ENCODE results near the gene LYPD8. TPM values are rescaled to one million over a fixed set of nuclear protein-coding genes. Genes with fewer than 3 reads are reported as not detected.

The LYPD8 gene
- total RNA-seq, 1 experiment from 2014 or later = not detected

DNA sequence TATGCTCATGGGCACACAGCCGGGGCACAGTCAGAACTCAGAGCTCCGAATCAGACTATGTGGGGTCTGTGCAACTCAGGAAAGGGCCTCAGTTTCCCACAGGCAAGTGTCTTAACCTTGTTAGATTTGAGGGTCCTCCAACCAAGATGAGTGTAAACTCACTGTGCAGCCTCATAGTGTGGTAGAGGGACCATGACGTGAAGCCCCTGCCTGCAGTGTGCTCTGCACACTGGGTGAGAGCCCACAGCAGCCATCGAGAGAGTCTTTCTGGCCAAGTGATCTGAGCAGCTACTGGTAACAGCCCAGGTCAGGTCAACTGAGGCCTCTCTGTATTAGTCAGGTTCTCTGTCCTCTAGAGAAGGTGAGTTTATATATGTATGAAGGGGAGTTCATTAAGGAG is 592 bp upstream of the LYPD8 start:
- ChIA-PET POLR2A (no interaction called here), CTCF (no interaction called here)
- no peaks in the 10 kb centered on the region; the same call in 1 of the 2 replicates for H3K27me3 Mint-ChIP-seq (ENCODE audit: low read depth)
- TF ChIP-seq ZNF317 (CRISPR knock-in tag; IDR thresholded peaks at IDR 0.05; ENCODE audit: borderline replicate concordance, low read depth) = no peak
- no peak for TF ChIP-seq RORB (CRISPR knock-in tag; IDR thresholded peaks at IDR 0.05)
- TF ChIP-seq, protein P1, sequence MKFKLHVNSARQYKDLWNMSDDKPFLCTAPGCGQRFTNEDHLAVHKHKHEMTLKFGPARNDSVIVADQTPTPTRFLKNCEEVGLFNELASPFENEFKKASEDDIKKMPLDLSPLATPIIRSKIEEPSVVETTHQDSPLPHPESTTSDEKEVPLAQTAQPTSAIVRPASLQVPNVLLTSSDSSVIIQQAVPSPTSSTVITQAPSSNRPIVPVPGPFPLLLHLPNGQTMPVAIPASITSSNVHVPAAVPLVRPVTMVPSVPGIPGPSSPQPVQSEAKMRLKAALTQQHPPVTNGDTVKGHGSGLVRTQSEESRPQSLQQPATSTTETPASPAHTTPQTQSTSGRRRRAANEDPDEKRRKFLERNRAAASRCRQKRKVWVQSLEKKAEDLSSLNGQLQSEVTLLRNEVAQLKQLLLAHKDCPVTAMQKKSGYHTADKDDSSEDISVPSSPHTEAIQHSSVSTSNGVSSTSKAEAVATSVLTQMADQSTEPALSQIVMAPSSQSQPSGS (CRISPR knock-in tag; IDR thresholded peaks at IDR 0.05; ENCODE audit: borderline replicate concordance, low read depth) = no peak
- no peak for TF ChIP-seq ZNF671 (CRISPR knock-in tag; IDR thresholded peaks at IDR 0.05)
- TF ChIP-seq, protein P2, sequence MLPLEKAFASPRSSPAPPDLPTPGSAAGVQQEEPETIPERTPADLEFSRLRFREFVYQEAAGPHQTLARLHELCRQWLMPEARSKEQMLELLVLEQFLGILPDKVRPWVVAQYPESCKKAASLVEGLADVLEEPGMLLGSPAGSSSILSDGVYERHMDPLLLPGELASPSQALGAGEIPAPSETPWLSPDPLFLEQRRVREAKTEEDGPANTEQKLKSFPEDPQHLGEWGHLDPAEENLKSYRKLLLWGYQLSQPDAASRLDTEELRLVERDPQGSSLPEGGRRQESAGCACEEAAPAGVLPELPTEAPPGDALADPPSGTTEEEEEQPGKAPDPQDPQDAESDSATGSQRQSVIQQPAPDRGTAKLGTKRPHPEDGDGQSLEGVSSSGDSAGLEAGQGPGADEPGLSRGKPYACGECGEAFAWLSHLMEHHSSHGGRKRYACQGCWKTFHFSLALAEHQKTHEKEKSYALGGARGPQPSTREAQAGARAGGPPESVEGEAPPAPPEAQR (CRISPR knock-in tag; IDR thresholded peaks at IDR 0.05) = no peak
- TF ChIP-seq, protein P3, sequence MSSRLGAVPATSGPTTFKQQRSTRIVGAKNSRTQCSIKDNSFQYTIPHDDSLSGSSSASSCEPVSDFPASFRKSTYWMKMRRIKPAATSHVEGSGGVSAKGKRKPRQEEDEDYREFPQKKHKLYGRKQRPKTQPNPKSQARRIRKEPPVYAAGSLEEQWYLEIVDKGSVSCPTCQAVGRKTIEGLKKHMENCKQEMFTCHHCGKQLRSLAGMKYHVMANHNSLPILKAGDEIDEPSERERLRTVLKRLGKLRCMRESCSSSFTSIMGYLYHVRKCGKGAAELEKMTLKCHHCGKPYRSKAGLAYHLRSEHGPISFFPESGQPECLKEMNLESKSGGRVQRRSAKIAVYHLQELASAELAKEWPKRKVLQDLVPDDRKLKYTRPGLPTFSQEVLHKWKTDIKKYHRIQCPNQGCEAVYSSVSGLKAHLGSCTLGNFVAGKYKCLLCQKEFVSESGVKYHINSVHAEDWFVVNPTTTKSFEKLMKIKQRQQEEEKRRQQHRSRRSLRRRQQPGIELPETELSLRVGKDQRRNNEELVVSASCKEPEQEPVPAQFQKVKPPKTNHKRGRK (CRISPR knock-in tag; IDR thresholded peaks at IDR 0.05; ENCODE audit: borderline replicate concordance) = no peak
- TF ChIP-seq, protein P4, sequence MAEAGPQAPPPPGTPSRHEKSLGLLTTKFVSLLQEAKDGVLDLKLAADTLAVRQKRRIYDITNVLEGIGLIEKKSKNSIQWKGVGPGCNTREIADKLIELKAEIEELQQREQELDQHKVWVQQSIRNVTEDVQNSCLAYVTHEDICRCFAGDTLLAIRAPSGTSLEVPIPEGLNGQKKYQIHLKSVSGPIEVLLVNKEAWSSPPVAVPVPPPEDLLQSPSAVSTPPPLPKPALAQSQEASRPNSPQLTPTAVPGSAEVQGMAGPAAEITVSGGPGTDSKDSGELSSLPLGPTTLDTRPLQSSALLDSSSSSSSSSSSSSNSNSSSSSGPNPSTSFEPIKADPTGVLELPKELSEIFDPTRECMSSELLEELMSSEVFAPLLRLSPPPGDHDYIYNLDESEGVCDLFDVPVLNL (CRISPR knock-in tag; IDR thresholded peaks at IDR 0.05; ENCODE audit: borderline replicate concordance, low read depth) = no peak
- no peak for TF ChIP-seq OVOL2 (CRISPR knock-in tag; IDR thresholded peaks at IDR 0.05; ENCODE audit: borderline replicate concordance)
- TF ChIP-seq, protein P5, sequence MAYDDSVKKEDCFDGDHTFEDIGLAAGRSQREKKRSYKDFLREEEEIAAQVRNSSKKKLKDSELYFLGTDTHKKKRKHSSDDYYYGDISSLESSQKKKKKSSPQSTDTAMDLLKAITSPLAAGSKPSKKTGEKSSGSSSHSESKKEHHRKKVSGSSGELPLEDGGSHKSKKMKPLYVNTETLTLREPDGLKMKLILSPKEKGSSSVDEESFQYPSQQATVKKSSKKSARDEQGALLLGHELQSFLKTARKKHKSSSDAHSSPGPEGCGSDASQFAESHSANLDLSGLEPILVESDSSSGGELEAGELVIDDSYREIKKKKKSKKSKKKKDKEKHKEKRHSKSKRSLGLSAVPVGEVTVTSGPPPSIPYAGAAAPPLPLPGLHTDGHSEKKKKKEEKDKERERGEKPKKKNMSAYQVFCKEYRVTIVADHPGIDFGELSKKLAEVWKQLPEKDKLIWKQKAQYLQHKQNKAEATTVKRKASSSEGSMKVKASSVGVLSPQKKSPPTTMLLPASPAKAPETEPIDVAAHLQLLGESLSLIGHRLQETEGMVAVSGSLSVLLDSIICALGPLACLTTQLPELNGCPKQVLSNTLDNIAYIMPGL (CRISPR knock-in tag; IDR thresholded peaks at IDR 0.05) = no peak
- TF ChIP-seq SMAD3 (CRISPR knock-in tag; IDR thresholded peaks at IDR 0.05; ENCODE audit: borderline replicate concordance) = no peak
- no peak for TF ChIP-seq ZNF396 (CRISPR knock-in tag; IDR thresholded peaks at IDR 0.05; ENCODE audit: borderline replicate concordance)
- no peak for TF ChIP-seq GRHL2 (CRISPR knock-in tag; IDR thresholded peaks at IDR 0.05; ENCODE audit: insufficient replicate concordance, severe bottlenecking)
- TF ChIP-seq, protein P6, sequence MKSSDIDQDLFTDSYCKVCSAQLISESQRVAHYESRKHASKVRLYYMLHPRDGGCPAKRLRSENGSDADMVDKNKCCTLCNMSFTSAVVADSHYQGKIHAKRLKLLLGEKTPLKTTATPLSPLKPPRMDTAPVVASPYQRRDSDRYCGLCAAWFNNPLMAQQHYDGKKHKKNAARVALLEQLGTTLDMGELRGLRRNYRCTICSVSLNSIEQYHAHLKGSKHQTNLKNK (CRISPR knock-in tag; IDR thresholded peaks at IDR 0.05) = no peak
- H3K36me3 Mint-ChIP-seq = peaks cover 37% of the 10 kb centered on the region
- ATAC-seq (no peak), DNase-seq (ENCODE audit: low spot score) (no peak)
- peaks cover 59% of the 10 kb centered on the region for H3K9me3 Mint-ChIP-seq
- no peaks in the 10 kb centered on the region for H3K4me1 Mint-ChIP-seq
- H3K27ac Mint-ChIP-seq = no peak overlapping the region
- no peak overlapping the region for H3K4me3 Mint-ChIP-seq

DNA sequence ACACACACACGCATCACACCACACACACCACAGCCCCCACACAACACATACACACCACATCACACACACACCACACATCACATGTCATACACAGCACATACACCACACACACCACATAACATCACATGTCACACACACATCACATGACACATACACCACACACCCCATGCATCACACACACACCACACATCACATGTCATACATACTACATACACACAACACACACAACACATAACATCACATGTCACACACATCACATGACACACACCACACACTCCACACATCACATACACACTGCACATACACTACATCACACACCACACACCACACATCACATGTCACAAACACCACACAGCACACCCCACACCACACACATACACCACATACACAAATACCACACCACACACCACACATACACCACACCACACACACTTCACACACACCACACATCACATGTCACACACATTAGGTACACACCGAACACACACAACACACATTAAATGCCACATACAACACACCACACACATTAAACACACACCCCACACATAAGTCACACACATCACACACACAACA is 1.8 kb downstream of the LYPD8 start:
- peaks cover 39% of the 10 kb centered on the region for H3K36me3 Mint-ChIP-seq
- H3K27ac Mint-ChIP-seq = no peak overlapping the region
- peaks cover 64% of the 10 kb centered on the region for H3K9me3 Mint-ChIP-seq
- no peaks in the 10 kb centered on the region for H3K4me1 Mint-ChIP-seq
- DNase-seq (ENCODE audit: low spot score) = no peak
- CTCF ChIA-PET = no interaction called here
- H3K4me3 Mint-ChIP-seq = no peak overlapping the region
- H3K27me3 Mint-ChIP-seq (ENCODE audit: low read depth) = peaks cover 4% of the 10 kb centered on the region; the same call in 1 of the 2 replicates
- no peak for ATAC-seq
- POLR2A ChIA-PET = no interaction called here
- TF ChIP-seq NFATC4 (CRISPR knock-in tag; IDR thresholded peaks at IDR 0.05) = no peak
- TF ChIP-seq, protein P7, sequence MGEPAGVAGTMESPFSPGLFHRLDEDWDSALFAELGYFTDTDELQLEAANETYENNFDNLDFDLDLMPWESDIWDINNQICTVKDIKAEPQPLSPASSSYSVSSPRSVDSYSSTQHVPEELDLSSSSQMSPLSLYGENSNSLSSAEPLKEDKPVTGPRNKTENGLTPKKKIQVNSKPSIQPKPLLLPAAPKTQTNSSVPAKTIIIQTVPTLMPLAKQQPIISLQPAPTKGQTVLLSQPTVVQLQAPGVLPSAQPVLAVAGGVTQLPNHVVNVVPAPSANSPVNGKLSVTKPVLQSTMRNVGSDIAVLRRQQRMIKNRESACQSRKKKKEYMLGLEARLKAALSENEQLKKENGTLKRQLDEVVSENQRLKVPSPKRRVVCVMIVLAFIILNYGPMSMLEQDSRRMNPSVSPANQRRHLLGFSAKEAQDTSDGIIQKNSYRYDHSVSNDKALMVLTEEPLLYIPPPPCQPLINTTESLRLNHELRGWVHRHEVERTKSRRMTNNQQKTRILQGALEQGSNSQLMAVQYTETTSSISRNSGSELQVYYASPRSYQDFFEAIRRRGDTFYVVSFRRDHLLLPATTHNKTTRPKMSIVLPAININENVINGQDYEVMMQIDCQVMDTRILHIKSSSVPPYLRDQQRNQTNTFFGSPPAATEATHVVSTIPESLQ (CRISPR knock-in tag; IDR thresholded peaks at IDR 0.05) = no peak
- TF ChIP-seq FOXJ3 (CRISPR knock-in tag; IDR thresholded peaks at IDR 0.05; ENCODE audit: borderline replicate concordance) = no peak
- TF ChIP-seq TP53 (CRISPR knock-in tag; IDR thresholded peaks at IDR 0.05) = no peak
- TF ChIP-seq TEAD1 (CRISPR knock-in tag; IDR thresholded peaks at IDR 0.05) = no peak
- TF ChIP-seq, protein P8, sequence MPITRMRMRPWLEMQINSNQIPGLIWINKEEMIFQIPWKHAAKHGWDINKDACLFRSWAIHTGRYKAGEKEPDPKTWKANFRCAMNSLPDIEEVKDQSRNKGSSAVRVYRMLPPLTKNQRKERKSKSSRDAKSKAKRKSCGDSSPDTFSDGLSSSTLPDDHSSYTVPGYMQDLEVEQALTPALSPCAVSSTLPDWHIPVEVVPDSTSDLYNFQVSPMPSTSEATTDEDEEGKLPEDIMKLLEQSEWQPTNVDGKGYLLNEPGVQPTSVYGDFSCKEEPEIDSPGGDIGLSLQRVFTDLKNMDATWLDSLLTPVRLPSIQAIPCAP (CRISPR knock-in tag; IDR thresholded peaks at IDR 0.05) = no peak
- TF ChIP-seq, protein P3 (CRISPR knock-in tag; IDR thresholded peaks at IDR 0.05; ENCODE audit: borderline replicate concordance) = no peak
- no peak for TF ChIP-seq HMGA2 (CRISPR knock-in tag; IDR thresholded peaks at IDR 0.05)
- TF ChIP-seq, protein P4 (CRISPR knock-in tag; IDR thresholded peaks at IDR 0.05; ENCODE audit: borderline replicate concordance, low read depth) = no peak
